ENCODE measurements around the gene CARS1.

GRCh38 chr11:2987881-2988861 lies 69.1 kb downstream of the CARS1 start:
- TF ChIP-seq CTCF (IDR thresholded peaks at IDR 0.05) (no peak), POLR2A (IDR thresholded peaks at IDR 0.05) (no peak)

Measured in tibial nerve (tissue), 3 donors.